Spinal cord (tissue), 10 donors: ENCODE measurements around the gene GPR50. TPM values are rescaled to one million over a fixed set of nuclear protein-coding genes. Genes with fewer than 3 reads are reported as not detected.
A peak's percentile ranks its signal among the peaks of the same experiment; 100 is the strongest.

Experiments
- DNase-seq, 6 donors: peaks; one replicate each; pipeline versions ENCODE4 v3.0.0 to v3.0.0-alpha.2; 2013 to 2015; ENCODE audit warnings: low spot score in 6 of 6, low read depth in 4 of 6
- H3K27ac ChIP-seq: one replicate; pipeline ENCODE4 v1.5.1; 2013; ENCODE audit warnings: low read depth, low read length, control low read depth
- H3K27me3 ChIP-seq: one replicate; pipeline ENCODE4 v1.6.1; 2013; ENCODE audit warnings: low read length; ENCODE audit not compliant: control insufficient read depth, insufficient read depth
- H3K36me3 ChIP-seq: one replicate; pipeline ENCODE4 v1.6.1; 2013; ENCODE audit warnings: low read length; ENCODE audit not compliant: control insufficient read depth, insufficient read depth
- H3K4me1 ChIP-seq: one replicate; pipeline ENCODE4 v1.6.1; 2013; ENCODE audit warnings: low read length; ENCODE audit not compliant: control insufficient read depth, insufficient read depth
- H3K4me3 ChIP-seq: one replicate; pipeline ENCODE4 v1.5.1; 2013; ENCODE audit warnings: low read depth, low read length, control low read depth
- H3K9me3 ChIP-seq: one replicate; pipeline ENCODE4 v1.6.1; 2013; ENCODE audit warnings: low read length; ENCODE audit not compliant: control insufficient read depth, insufficient read depth
- WGBS: methylation state at CpG from one replicate; pipeline ENCODE4 v1.1.5; 2013; ENCODE audit warnings: missing lambda C conversion rate; ENCODE audit not compliant: insufficient coverage; 5-methylcytosine and 5-hydroxymethylcytosine counted together
- polyA plus RNA-seq, 2 donors: library from polyadenylated mRNA; unstranded; fragments of 120-200 nt; gene quantifications; one replicate each; pipeline ENCODE4 v1.2.1, GENCODE V29; 2013; ENCODE audit not compliant: insufficient read length in 2 of 2
- total RNA-seq, 2 donors: library from RNA; depleted of rRNA in 1 of 2; stranded (reverse); fragments of 120-200 nt in 1 of 2; fragments of >200 nt in 1 of 2; gene quantifications; one replicate each; pipeline versions ENCODE4 v1.2.3 to v1.2.4, GENCODE V29; 2013 to 2014
- donor health status: healthy.

GPR50 gene
- total and polyA plus RNA-seq, 4 donors, result 0.06 to 0.47 (median 0.25) TPM; not detected in 1

- Histone ChIP-seq H3K4me3 (no peak overlapping the region), H3K27ac (no peak overlapping the region), H3K36me3 (no peaks in the 10 kb centered on the region), H3K27me3 (peaks cover 54% of the 10 kb centered on the region), H3K9me3 (no peaks in the 10 kb centered on the region), H3K4me1 (peaks cover 19% of the 10 kb centered on the region)
- DNase-seq, result peak in 2 of 6 donors; percentile 26 to 49
- 33% methylated on average over 20 of the region's 37 CpGs for WGBS
Observed at GRCh38 chrX:151174581-151175282, 1.7 kb upstream of the GPR50 start.

- H3K36me3 ChIP-seq, result no peaks in the 10 kb centered on the region
- peaks cover 57% of the 10 kb centered on the region for H3K27me3 ChIP-seq
- H3K4me3 ChIP-seq, result no peak overlapping the region
- no peaks in the 10 kb centered on the region for H3K9me3 ChIP-seq
- no peak for DNase-seq
- H3K4me1 ChIP-seq, result peaks cover 19% of the 10 kb centered on the region
- H3K27ac ChIP-seq, result no peak overlapping the region
- WGBS, result 24% methylated on average over 54 of the region's 54 CpGs
Observed at GRCh38 chrX:151175283-151176062, 911 bp upstream of the GPR50 start.

GRCh38 chrX:151177141-151178027, 1.0 kb downstream of the GPR50 start:
- H3K27ac ChIP-seq, result no peak overlapping the region
- no peaks in the 10 kb centered on the region for H3K9me3 ChIP-seq
- 28% methylated on average over 96 of the region's 96 CpGs for WGBS
- peaks cover 19% of the 10 kb centered on the region for H3K4me1 ChIP-seq
- peaks cover 60% of the 10 kb centered on the region for H3K27me3 ChIP-seq
- peak in 2 of 6 donors; percentile 12 to 24 for DNase-seq
- H3K4me3 ChIP-seq, result peak overlapping the region; percentile 5
- no peaks in the 10 kb centered on the region for H3K36me3 ChIP-seq

- Histone ChIP-seq H3K27ac (no peak overlapping the region), H3K4me1 (peaks cover 19% of the 10 kb centered on the region), H3K4me3 (no peak overlapping the region), H3K9me3 (no peaks in the 10 kb centered on the region), H3K36me3 (no peaks in the 10 kb centered on the region), H3K27me3 (peaks cover 62% of the 10 kb centered on the region)
- WGBS, result 21% methylated on average over 6 of the region's 18 CpGs
- no peak for DNase-seq
Observed at GRCh38 chrX:151178746-151179145, 2.4 kb downstream of the GPR50 start.

- H3K4me1 ChIP-seq, result peaks cover 16% of the 10 kb centered on the region
- DNase-seq, result no peak
- H3K27ac ChIP-seq, result no peak overlapping the region
- no peaks in the 10 kb centered on the region for H3K36me3 ChIP-seq
- no peak overlapping the region for H3K4me3 ChIP-seq
- no peaks in the 10 kb centered on the region for H3K9me3 ChIP-seq
- 90% methylated on average over 18 of the region's 18 CpGs for WGBS
- H3K27me3 ChIP-seq, result peaks cover 50% of the 10 kb centered on the region
Observed at GRCh38 chrX:151180400-151180799, 4.0 kb downstream of the GPR50 start.

GRCh38 chrX:151181088-151181487, 4.7 kb downstream of the GPR50 start:
- no peak for DNase-seq
- 76% methylated on average over 4 of the region's 7 CpGs for WGBS
- Histone ChIP-seq H3K27ac (no peak overlapping the region), H3K27me3 (peaks cover 43% of the 10 kb centered on the region), H3K9me3 (no peaks in the 10 kb centered on the region), H3K4me3 (no peak overlapping the region), H3K4me1 (peaks cover 10% of the 10 kb centered on the region), H3K36me3 (no peaks in the 10 kb centered on the region)

- no peak overlapping the region for H3K27ac ChIP-seq
- WGBS, result 46% methylated on average over 3 of the region's 6 CpGs
- DNase-seq, result no peak
- H3K27me3 ChIP-seq, result peaks cover 25% of the 10 kb centered on the region
- H3K9me3 ChIP-seq, result no peaks in the 10 kb centered on the region
- H3K4me1 ChIP-seq, result peaks cover under 1% of the 10 kb centered on the region
- H3K36me3 ChIP-seq, result no peaks in the 10 kb centered on the region
- H3K4me3 ChIP-seq, result no peak overlapping the region
Observed at GRCh38 chrX:151183233-151183753, 6.9 kb downstream of the GPR50 start.

- no peak for DNase-seq
- Histone ChIP-seq H3K27me3 (peaks cover 19% of the 10 kb centered on the region), H3K27ac (no peak overlapping the region), H3K4me3 (no peak overlapping the region), H3K9me3 (no peaks in the 10 kb centered on the region), H3K36me3 (no peaks in the 10 kb centered on the region), H3K4me1 (no peaks in the 10 kb centered on the region)
- 37% methylated on average over 12 of the region's 14 CpGs for WGBS
Observed at GRCh38 chrX:151183912-151184565, 7.7 kb downstream of the GPR50 start.

GRCh38 chrX:151184705-151185104, 8.3 kb downstream of the GPR50 start:
- Histone ChIP-seq H3K4me3 (no peak overlapping the region), H3K27me3 (peaks cover 16% of the 10 kb centered on the region), H3K4me1 (no peaks in the 10 kb centered on the region), H3K36me3 (no peaks in the 10 kb centered on the region), H3K27ac (no peak overlapping the region), H3K9me3 (no peaks in the 10 kb centered on the region)
- no CpG with 5 or more reads among the region's 2 CpGs for WGBS
- DNase-seq, result no peak
